Panc1 (cell line): ENCODE data around the gene ARHGEF7.

Source experiments
- POLR2AphosphoS5 ChIP-seq: IDR thresholded peaks from 2 replicates; pipeline ENCODE4 v1.6.1; 2012; ENCODE audit warnings: mild to moderate bottlenecking, low read depth, low read length, moderate library complexity
- SIN3A ChIP-seq: IDR thresholded peaks from 2 replicates; pipeline ENCODE4 v1.6.1; 2012; ENCODE audit warnings: low read depth, mild to moderate bottlenecking, low read length, moderate library complexity, borderline replicate concordance; ENCODE audit not compliant: insufficient read depth
- TF ChIP-seq, protein P1 (sequence below): fragments of 450-650 bp; IDR thresholded peaks from 2 replicates; pipeline ENCODE4 v1.5.1; 2017; ENCODE audit warnings: mild to moderate bottlenecking

DNA sequence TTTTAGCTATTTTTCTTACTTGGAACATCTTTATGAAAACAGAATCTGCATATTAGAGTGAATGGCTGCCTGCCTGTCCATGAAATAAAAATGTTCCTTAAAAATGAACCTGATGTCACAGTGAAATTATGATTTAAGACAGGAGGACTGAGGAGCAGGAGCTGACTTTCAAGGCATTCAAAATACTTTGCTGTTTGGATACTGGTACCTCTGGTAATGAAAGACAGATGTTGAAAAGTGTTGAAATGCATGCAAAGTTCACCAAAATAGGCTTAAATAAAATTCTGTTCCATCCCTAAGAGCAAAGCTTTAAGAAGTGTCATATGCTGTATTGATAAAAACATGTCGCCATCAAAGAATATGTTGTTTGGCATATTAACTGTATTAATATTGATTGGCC lies 1.7 kb downstream of the ARHGEF7 start:
- TF ChIP-seq, protein P1, sequence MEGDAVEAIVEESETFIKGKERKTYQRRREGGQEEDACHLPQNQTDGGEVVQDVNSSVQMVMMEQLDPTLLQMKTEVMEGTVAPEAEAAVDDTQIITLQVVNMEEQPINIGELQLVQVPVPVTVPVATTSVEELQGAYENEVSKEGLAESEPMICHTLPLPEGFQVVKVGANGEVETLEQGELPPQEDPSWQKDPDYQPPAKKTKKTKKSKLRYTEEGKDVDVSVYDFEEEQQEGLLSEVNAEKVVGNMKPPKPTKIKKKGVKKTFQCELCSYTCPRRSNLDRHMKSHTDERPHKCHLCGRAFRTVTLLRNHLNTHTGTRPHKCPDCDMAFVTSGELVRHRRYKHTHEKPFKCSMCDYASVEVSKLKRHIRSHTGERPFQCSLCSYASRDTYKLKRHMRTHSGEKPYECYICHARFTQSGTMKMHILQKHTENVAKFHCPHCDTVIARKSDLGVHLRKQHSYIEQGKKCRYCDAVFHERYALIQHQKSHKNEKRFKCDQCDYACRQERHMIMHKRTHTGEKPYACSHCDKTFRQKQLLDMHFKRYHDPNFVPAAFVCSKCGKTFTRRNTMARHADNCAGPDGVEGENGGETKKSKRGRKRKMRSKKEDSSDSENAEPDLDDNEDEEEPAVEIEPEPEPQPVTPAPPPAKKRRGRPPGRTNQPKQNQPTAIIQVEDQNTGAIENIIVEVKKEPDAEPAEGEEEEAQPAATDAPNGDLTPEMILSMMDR: no peak
- TF ChIP-seq SIN3A (no peak), POLR2AphosphoS5 (no peak)
